GM12878 (cell line): Measurements from ENCODE around the gene KCNE4. TPM values are rescaled to one million over a fixed set of nuclear protein-coding genes. Genes with fewer than 3 reads are reported as not detected.

Experiments
- BCLAF1 ChIP-seq: fragments of 450-650 bp; IDR thresholded peaks from 2 replicates; pipeline ENCODE4 v1.6.1; 2017; ENCODE audit warnings: antibody characterized with exemption, mild to moderate bottlenecking, moderate library complexity
- EED ChIP-seq: sonication (generic); IDR thresholded peaks from 2 replicates; pipeline ENCODE4 v1.6.1; 2016; ENCODE audit warnings: antibody characterized with exemption, low read depth
- ESRRA ChIP-seq: IDR thresholded peaks from 2 replicates; pipeline ENCODE4 v1.6.1; 2012; ENCODE audit warnings: mild to moderate bottlenecking, low read length, improper control_type of control experiment
- FOXM1 ChIP-seq: IDR thresholded peaks from 2 replicates; pipeline ENCODE4 v1.6.1; 2012; ENCODE audit warnings: low read depth, mild to moderate bottlenecking, inconsistent platforms, low read length, moderate library complexity
- IRF3 ChIP-seq: fragments of 450-650 bp; IDR thresholded peaks from 2 replicates; pipeline ENCODE4 v1.6.1; 2014; ENCODE audit warnings: mild to moderate bottlenecking
- LARP7 ChIP-seq: fragments of 450-650 bp; IDR thresholded peaks from 2 replicates; pipeline ENCODE4 v1.6.1; 2017; ENCODE audit warnings: mild to moderate bottlenecking
- RFX5 ChIP-seq: IDR thresholded peaks from 2 replicates; pipeline ENCODE4 v1.6.1; 2011; ENCODE audit warnings: low read depth, low read length, improper control_type of control experiment
- ZNF687 ChIP-seq: fragments of 450-650 bp; IDR thresholded peaks from 2 replicates; pipeline ENCODE4 v1.6.1; 2017; ENCODE audit warnings: mild to moderate bottlenecking, moderate library complexity
- polyA plus RNA-seq, 11 experiments: library from polyadenylated mRNA; depleted of rRNA in 4 of 11; unstranded in 6 of 11; stranded (reverse) in 5 of 11; fragments of >200 nt; fragmentation: Nextera tagmentation in 4 of 11; fragmentation: Illumina TruSeq in 1 of 11; extraction: Ambion mirVana in 4 of 11; extraction: Trizol in 1 of 11; gene quantifications; 1 replicate in 1 of 11; 2 replicates in 10 of 11; pipeline versions ENCODE4 v1.2.1 to v1.2.3, GENCODE V29; 2011 to 2016; ENCODE audit warnings: inconsistent platforms in 2 of 11, missing spikeins in 2 of 11, low read depth in 1 of 11
- total RNA-seq, 4 experiments: library from RNA; depleted of rRNA in 3 of 4; stranded (reverse); fragments of >200 nt in 3 of 4; fragmentation: Illumina TruSeq in 1 of 4; extraction: Trizol in 1 of 4; gene quantifications; 2 replicates each; pipeline versions ENCODE4 v1.2.1 to v1.2.3, GENCODE V29; 2013 to 2021
- TF ChIP-seq, protein P1 (sequence below): IDR thresholded peaks from 2 replicates; pipeline ENCODE4 v1.6.1; 2012; ENCODE audit warnings: low read depth, low read length, improper control_type of control experiment

The KCNE4 gene
- total and polyA plus RNA-seq, 10 of the 15 experiments (the other 5 are each of a cell fraction or from before 2014, with no cell fraction given), result 0.30 TPM; not detected in 9

DNA sequence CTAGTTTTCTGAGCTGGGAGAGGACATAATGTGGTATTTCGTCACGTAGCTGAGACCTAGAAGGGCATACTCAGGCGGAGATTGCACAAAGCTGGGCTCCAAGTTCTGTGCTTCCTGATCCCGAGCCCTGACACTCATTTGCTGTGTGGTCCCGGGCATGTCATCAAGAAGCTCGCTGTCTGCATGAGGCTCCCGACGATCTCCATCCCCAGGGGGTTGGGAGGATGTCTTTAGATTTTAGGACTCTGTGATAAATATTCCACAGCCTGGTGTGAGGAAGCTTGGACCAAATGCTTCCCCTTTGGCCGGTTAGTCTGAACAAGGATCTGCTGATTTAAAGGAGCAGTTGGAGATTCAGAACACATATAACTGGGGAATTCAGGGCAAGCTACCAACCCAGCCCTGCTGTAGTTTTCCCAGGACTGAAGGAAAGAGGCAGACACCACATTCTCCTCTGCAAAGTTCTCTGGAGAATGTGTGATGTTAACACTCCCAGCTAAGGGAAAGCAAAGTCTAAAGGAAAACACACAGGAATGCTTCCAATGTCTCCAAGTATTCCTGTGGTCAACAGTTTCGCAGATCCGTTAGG is 2.3 kb downstream of the KCNE4 start (continued):
- TF ChIP-seq BCLAF1, result no peak
- TF ChIP-seq ESRRA, result no peak
- TF ChIP-seq RFX5, result no peak
- no peak for TF ChIP-seq FOXM1
- TF ChIP-seq EED, result no peak
- no peak for TF ChIP-seq IRF3
- no peak for TF ChIP-seq LARP7
- no peak for TF ChIP-seq ZNF687
- TF ChIP-seq, protein P1, sequence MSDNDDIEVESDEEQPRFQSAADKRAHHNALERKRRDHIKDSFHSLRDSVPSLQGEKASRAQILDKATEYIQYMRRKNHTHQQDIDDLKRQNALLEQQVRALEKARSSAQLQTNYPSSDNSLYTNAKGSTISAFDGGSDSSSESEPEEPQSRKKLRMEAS, result no peak
- TF ChIP-seq, all 136 proteins: peak for 0
